Stimulated activated CD8-positive, alpha-beta memory T cell treated with anti-CD3 and anti-CD28 coated beads, Interleukin-15, amount 100 ng/mL, for 1 hour (primary cell): ENCODE data around the gene SRSF3.
A peak's percentile ranks its signal among the peaks of the same experiment; 100 is the strongest.

Source experiments
- DNase-seq: peaks from one replicate; pipeline ENCODE4 v3.0.0-alpha.2; 2020; ENCODE audit warnings: low read depth

The SRSF3 gene

GRCh38 chr6:36623547-36624459 is 29.6 kb downstream of the SRSF3 start:
- DNase-seq: peak; percentile 66

- DNase-seq: no peak
Measured at GRCh38 chr6:36624461-36625157, 30.4 kb downstream of the SRSF3 start.

GRCh38 chr6:36625158-36625919 is 31.2 kb downstream of the SRSF3 start:
- DNase-seq: no peak

GRCh38 chr6:36626636-36627035 is 32.5 kb downstream of the SRSF3 start:
- no peak for DNase-seq

GRCh38 chr6:36627141-36627540 is 33.0 kb downstream of the SRSF3 start:
- DNase-seq: no peak

GRCh38 chr6:36627801-36628246 is 33.7 kb downstream of the SRSF3 start:
- DNase-seq: no peak

- DNase-seq: no peak
Measured at GRCh38 chr6:36629784-36630183, 35.6 kb downstream of the SRSF3 start.

- DNase-seq: no peak
Measured at GRCh38 chr6:36631326-36632011, 37.3 kb downstream of the SRSF3 start.

GRCh38 chr6:36633370-36633769 is 39.2 kb downstream of the SRSF3 start:
- no peak for DNase-seq

GRCh38 chr6:36633915-36634314 is 39.8 kb downstream of the SRSF3 start:
- no peak for DNase-seq

- no peak for DNase-seq
Measured at GRCh38 chr6:36634317-36635108, 40.4 kb downstream of the SRSF3 start.

- no peak for DNase-seq
Measured at GRCh38 chr6:36636283-36636682, 42.1 kb downstream of the SRSF3 start.

GRCh38 chr6:36636687-36637418 is 42.7 kb downstream of the SRSF3 start:
- DNase-seq: no peak

GRCh38 chr6:36638579-36638978 is 44.4 kb downstream of the SRSF3 start:
- no peak for DNase-seq

- DNase-seq: no peak
Measured at GRCh38 chr6:36639171-36639808, 45.1 kb downstream of the SRSF3 start.

GRCh38 chr6:36641543-36641942 is 47.4 kb downstream of the SRSF3 start:
- DNase-seq: no peak

GRCh38 chr6:36642913-36643817 is 49.0 kb downstream of the SRSF3 start:
- DNase-seq: no peak

GRCh38 chr6:36643977-36644376 is 49.8 kb downstream of the SRSF3 start:
- no peak for DNase-seq

- DNase-seq: no peak
Measured at GRCh38 chr6:36649086-36649485, 54.9 kb downstream of the SRSF3 start.
